Measurements from ENCODE around the gene DPY19L1.
"Not testable (repeated sequence)": the region's sequence is repeated elsewhere in the genome, so short reads cannot be mapped to it uniquely, and the experiment has no call there.

The DPY19L1 gene

GRCh38 chr7:35035511-35035961 is 1.7 kb downstream of the DPY19L1 start:
- DNase-seq (ENCODE audit: low read depth in 2 of 2): no peak

GRCh38 chr7:35032166-35032565 is 5.1 kb downstream of the DPY19L1 start:
- no peak for DNase-seq (ENCODE audit: low read depth in 2 of 2)

- DNase-seq (ENCODE audit: low read depth in 2 of 2): no peak
Measured at GRCh38 chr7:35030848-35031247, 6.4 kb downstream of the DPY19L1 start.

GRCh38 chr7:35029311-35029710 is 8.0 kb downstream of the DPY19L1 start:
- no peak for DNase-seq (ENCODE audit: low read depth in 2 of 2)

- no peak for DNase-seq (ENCODE audit: low read depth in 2 of 2)
Measured at GRCh38 chr7:35026150-35026549, 11.1 kb downstream of the DPY19L1 start.

GRCh38 chr7:35025369-35025870 is 11.9 kb downstream of the DPY19L1 start:
- no peak for DNase-seq (ENCODE audit: low read depth in 2 of 2)

- no peak for DNase-seq (ENCODE audit: low read depth in 2 of 2)
Measured at GRCh38 chr7:35024298-35024697, 13.0 kb downstream of the DPY19L1 start.

GRCh38 chr7:35022725-35023124 is 14.6 kb downstream of the DPY19L1 start:
- DNase-seq (ENCODE audit: low read depth in 2 of 2): no peak

- DNase-seq (ENCODE audit: low read depth in 2 of 2): no peak
Measured at GRCh38 chr7:35021445-35021844, 15.8 kb downstream of the DPY19L1 start.

- DNase-seq (ENCODE audit: low read depth in 2 of 2): no peak
Measured at GRCh38 chr7:35019801-35020200, 17.5 kb downstream of the DPY19L1 start.

GRCh38 chr7:35019179-35019729 is 18.0 kb downstream of the DPY19L1 start:
- no peak for DNase-seq (ENCODE audit: low read depth in 2 of 2)

GRCh38 chr7:35015346-35015859 is 21.9 kb downstream of the DPY19L1 start:
- DNase-seq (ENCODE audit: low read depth in 2 of 2): no peak

GRCh38 chr7:35012160-35012559 is 25.1 kb downstream of the DPY19L1 start:
- DNase-seq (ENCODE audit: low read depth in 2 of 2): no peak

- no peak for DNase-seq (ENCODE audit: low read depth in 2 of 2)
Measured at GRCh38 chr7:35011085-35011484, 26.2 kb downstream of the DPY19L1 start.

GRCh38 chr7:35007768-35008167 is 29.5 kb downstream of the DPY19L1 start:
- no peak for DNase-seq (ENCODE audit: low read depth in 2 of 2)

- DNase-seq (ENCODE audit: low read depth in 2 of 2): no peak
Measured at GRCh38 chr7:35004531-35005095, 32.7 kb downstream of the DPY19L1 start.

GRCh38 chr7:35003679-35004303 is 33.5 kb downstream of the DPY19L1 start:
- DNase-seq (ENCODE audit: low read depth in 2 of 2): no peak

GRCh38 chr7:35003177-35003650 is 34.1 kb downstream of the DPY19L1 start:
- DNase-seq (ENCODE audit: low read depth in 2 of 2): not testable (repeated sequence)

GRCh38 chr7:34998335-34998734 is 39.0 kb downstream of the DPY19L1 start:
- not testable (repeated sequence) for DNase-seq (ENCODE audit: low read depth in 2 of 2)

GRCh38 chr7:34996423-34997090 is 40.7 kb downstream of the DPY19L1 start:
- DNase-seq (ENCODE audit: low read depth in 2 of 2): not testable (repeated sequence)

- no peak for DNase-seq (ENCODE audit: low read depth in 2 of 2)
Measured at GRCh38 chr7:34995757-34996156, 41.5 kb downstream of the DPY19L1 start.

All from stimulated activated CD4-positive, alpha-beta T cell treated with anti-CD3 and anti-CD28 coated beads, Interleukin-1b, Interleukin-23, amount 100 ng/mL, for 1 hour (primary cell).